Liver (tissue), 9 donors: ENCODE measurements around the gene CECR2. TPM values are rescaled to one million over a fixed set of nuclear protein-coding genes. Genes with fewer than 3 reads are reported as not detected.

ENCODE experiments used
- DNase-seq: peaks from one replicate; pipeline ENCODE4 v3.0.0-alpha.2; 2017; ENCODE audit warnings: low spot score
- H3K27ac ChIP-seq, 2 donors: one replicate each; pipeline ENCODE4 v1.7.0; 2013; ENCODE audit warnings: inconsistent platforms in 2 of 2, low read length in 2 of 2, control low read depth in 1 of 2, low read depth in 1 of 2, mild to moderate bottlenecking in 1 of 2
- H3K27me3 ChIP-seq, 4 donors: one replicate each; pipeline versions ENCODE4 v1.6.1 to v1.7.0; 2013; ENCODE audit warnings: low read length in 3 of 4, inconsistent platforms in 1 of 4, mild to moderate bottlenecking in 1 of 4, moderate library complexity in 1 of 4; ENCODE audit not compliant: control insufficient read depth in 4 of 4, insufficient read depth in 4 of 4
- H3K36me3 ChIP-seq, 4 donors: one replicate each; pipeline versions ENCODE4 v1.6.1 to v1.7.0; 2013; ENCODE audit warnings: low read length in 3 of 4, mild to moderate bottlenecking in 3 of 4, low read depth in 1 of 4, moderate library complexity in 1 of 4; ENCODE audit not compliant: control insufficient read depth in 4 of 4, insufficient read depth in 3 of 4
- H3K4me1 ChIP-seq, 4 donors: one replicate each; pipeline versions ENCODE4 v1.6.1 to v1.7.0; 2013; ENCODE audit warnings: low read length in 3 of 4, mild to moderate bottlenecking in 3 of 4, moderate library complexity in 1 of 4; ENCODE audit not compliant: control insufficient read depth in 4 of 4, insufficient read depth in 4 of 4
- H3K4me3 ChIP-seq, 3 donors: one replicate each; pipeline versions ENCODE4 v1.6.1 to v1.7.0; 2013; ENCODE audit warnings: low read length in 3 of 3, control low read depth in 1 of 3, low read depth in 1 of 3, mild to moderate bottlenecking in 1 of 3
- H3K9ac ChIP-seq, 2 donors: one replicate each; pipeline ENCODE4 v1.7.0; 2013; ENCODE audit warnings: low read length in 2 of 2, mild to moderate bottlenecking in 2 of 2, moderate library complexity in 2 of 2, control low read depth in 1 of 2, low read depth in 1 of 2
- H3K9me3 ChIP-seq, 4 donors: one replicate each; pipeline versions ENCODE4 v1.6.1 to v1.7.0; 2013; ENCODE audit warnings: low read length in 3 of 4; ENCODE audit not compliant: control insufficient read depth in 4 of 4
- ATF3 ChIP-seq: IDR thresholded peaks from 2 replicates; pipeline ENCODE4 v1.6.1; 2016; ENCODE audit warnings: antibody characterized with exemption
- CTCF ChIP-seq: fragments of 150-350 bp; IDR thresholded peaks from 2 replicates; pipeline ENCODE4 v1.5.1; 2017; ENCODE audit warnings: improper control_type of control experiment, low read depth, low read length; ENCODE audit not compliant: missing input control
- EGR1 ChIP-seq, 2 donors: IDR thresholded peaks; 2 replicates each; pipeline ENCODE4 v1.6.1; 2016 to 2018; ENCODE audit warnings: antibody characterized with exemption in 2 of 2, low read depth in 2 of 2
- FOXA1 ChIP-seq: IDR thresholded peaks from 2 replicates; pipeline ENCODE4 v1.6.1; 2016; ENCODE audit warnings: antibody characterized with exemption
- FOXA2 ChIP-seq: IDR thresholded peaks from 2 replicates; pipeline ENCODE4 v1.6.1; 2016; ENCODE audit warnings: antibody characterized with exemption
- GABPA ChIP-seq, 2 donors: IDR thresholded peaks in 1 of 2; conservative IDR thresholded peaks in 1 of 2; 2 replicates each; pipeline ENCODE4 v1.6.1; 2016; ENCODE audit warnings: antibody characterized with exemption in 2 of 2, mild to moderate bottlenecking in 1 of 2, moderate library complexity in 1 of 2
- HNF4A ChIP-seq, 2 donors: conservative IDR thresholded peaks; 2 replicates each; pipeline ENCODE4 v1.6.1; 2016; ENCODE audit warnings: antibody characterized with exemption in 2 of 2, mild to moderate bottlenecking in 2 of 2
- HNF4G ChIP-seq: IDR thresholded peaks from 2 replicates; pipeline ENCODE4 v1.6.1; 2016; ENCODE audit warnings: antibody characterized with exemption
- JUND ChIP-seq, 2 donors: IDR thresholded peaks; 2 replicates each; pipeline ENCODE4 v1.6.1; 2016; ENCODE audit warnings: antibody characterized with exemption in 2 of 2
- MAX ChIP-seq: IDR thresholded peaks from 2 replicates; pipeline ENCODE4 v1.6.1; 2016; ENCODE audit warnings: antibody characterized with exemption
- NR2F2 ChIP-seq: IDR thresholded peaks from 2 replicates; pipeline ENCODE4 v1.6.1; 2016; ENCODE audit warnings: antibody characterized with exemption
- RAD21 ChIP-seq, 2 donors: IDR thresholded peaks; 2 replicates each; pipeline ENCODE4 v1.6.1; 2016; ENCODE audit warnings: antibody characterized with exemption in 2 of 2, mild to moderate bottlenecking in 2 of 2
- REST ChIP-seq: IDR thresholded peaks from 2 replicates; pipeline ENCODE4 v1.6.1; 2016; ENCODE audit warnings: antibody characterized with exemption, mild to moderate bottlenecking
- RXRA ChIP-seq, 2 donors: IDR thresholded peaks; 2 replicates each; pipeline ENCODE4 v1.6.1; 2017 to 2018; ENCODE audit warnings: antibody characterized with exemption in 2 of 2, mild to moderate bottlenecking in 1 of 2
- SP1 ChIP-seq: IDR thresholded peaks from 2 replicates; pipeline ENCODE4 v1.6.1; 2018; ENCODE audit warnings: antibody characterized with exemption, mild to moderate bottlenecking
- TAF1 ChIP-seq: conservative IDR thresholded peaks from 2 replicates; pipeline ENCODE4 v1.6.1; 2016; ENCODE audit warnings: antibody characterized with exemption, mild to moderate bottlenecking
- YY1 ChIP-seq: IDR thresholded peaks from 2 replicates; pipeline ENCODE4 v1.6.1; 2016; ENCODE audit warnings: antibody characterized with exemption, mild to moderate bottlenecking
- WGBS: extraction: QIAGEN DNeasy Blood & Tissue Kit; methylation state at CpG from one replicate; pipeline ENCODE4 v1.1.7; 2013; 5-methylcytosine and 5-hydroxymethylcytosine counted together
- polyA plus RNA-seq, 2 donors: library from polyadenylated mRNA; stranded (reverse) in 1 of 2; unstranded in 1 of 2; fragments of 200-250 nt in 1 of 2; fragments of >200 nt in 1 of 2; fragmentation: Nextera tagmentation in 1 of 2; extraction: Ambion mirVana in 1 of 2; gene quantifications; one replicate each; pipeline versions ENCODE4 v1.2.1 to v1.2.3, GENCODE V29; 2013 to 2015
- total RNA-seq, 2 donors: library from RNA; depleted of rRNA; stranded (reverse); fragments of >200 nt; gene quantifications; one replicate each; pipeline ENCODE4 v1.2.3, GENCODE V29; 2014
- TF ChIP-seq, protein P1 (sequence below): IDR thresholded peaks from 2 replicates; pipeline ENCODE4 v1.6.1; 2016; ENCODE audit warnings: antibody characterized with exemption
- donor health status: healthy.
- donor health status: healthy.
- donor health status: healthy.
- donor health status: healthy.
- donor health status: healthy.

Gene CECR2
- total and polyA plus RNA-seq, 4 donors = 1.8 to 9.7 (median 2.1) TPM

- DNase-seq = no peak
- Histone ChIP-seq H3K9me3 (no peaks in the 10 kb centered on the region), H3K36me3 (peaks cover 2 to 12% (median 7%) of the 10 kb centered on the region in 4 donors), H3K4me3 (no peak overlapping the region), H3K27me3 (no peaks in the 10 kb centered on the region), H3K9ac (no peak overlapping the region), H3K27ac (no peak overlapping the region), H3K4me1 (no peaks in the 10 kb centered on the region)
- TF ChIP-seq YY1 (no peak), GABPA (IDR thresholded peaks at IDR 0.05 in 1 of 2, conservative IDR thresholded peaks at IDR 0.05 in 1 of 2) (no peak), JUND (IDR thresholded peaks at IDR 0.05) (no peak), CTCF (no peak), RXRA (IDR thresholded peaks at IDR 0.05) (no peak), NR2F2 (no peak), EGR1 (IDR thresholded peaks at IDR 0.05; ENCODE audit: low read depth in 2 of 2) (no peak), FOXA2 (no peak), FOXA1 (no peak), HNF4G (no peak), HNF4A (conservative IDR thresholded peaks at IDR 0.05) (no peak), TAF1 (no peak), RAD21 (IDR thresholded peaks at IDR 0.05) (no peak), ATF3 (no peak), REST (no peak), SP1 (no peak), MAX (no peak)
- TF ChIP-seq, protein P1, sequence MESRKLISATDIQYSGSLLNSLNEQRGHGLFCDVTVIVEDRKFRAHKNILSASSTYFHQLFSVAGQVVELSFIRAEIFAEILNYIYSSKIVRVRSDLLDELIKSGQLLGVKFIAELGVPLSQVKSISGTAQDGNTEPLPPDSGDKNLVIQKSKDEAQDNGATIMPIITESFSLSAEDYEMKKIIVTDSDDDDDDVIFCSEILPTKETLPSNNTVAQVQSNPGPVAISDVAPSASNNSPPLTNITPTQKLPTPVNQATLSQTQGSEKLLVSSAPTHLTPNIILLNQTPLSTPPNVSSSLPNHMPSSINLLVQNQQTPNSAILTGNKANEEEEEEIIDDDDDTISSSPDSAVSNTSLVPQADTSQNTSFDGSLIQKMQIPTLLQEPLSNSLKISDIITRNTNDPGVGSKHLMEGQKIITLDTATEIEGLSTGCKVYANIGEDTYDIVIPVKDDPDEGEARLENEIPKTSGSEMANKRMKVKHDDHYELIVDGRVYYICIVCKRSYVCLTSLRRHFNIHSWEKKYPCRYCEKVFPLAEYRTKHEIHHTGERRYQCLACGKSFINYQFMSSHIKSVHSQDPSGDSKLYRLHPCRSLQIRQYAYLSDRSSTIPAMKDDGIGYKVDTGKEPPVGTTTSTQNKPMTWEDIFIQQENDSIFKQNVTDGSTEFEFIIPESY = no peak
- 86% methylated on average over 5 of the region's 5 CpGs for WGBS
Measured at GRCh38 chr22:17496841-17497240, 127.6 kb downstream of the CECR2 start.
